Fibroblast of skin of right quadriceps (primary cell): ENCODE data around the gene CDH15.
A peak's percentile ranks its signal among the peaks of the same experiment; 100 is the strongest.

Experiments
- DNase-seq: peaks from one replicate; pipeline ENCODE4 v3.0.0-alpha.2; 2013

Gene CDH15, protein sequence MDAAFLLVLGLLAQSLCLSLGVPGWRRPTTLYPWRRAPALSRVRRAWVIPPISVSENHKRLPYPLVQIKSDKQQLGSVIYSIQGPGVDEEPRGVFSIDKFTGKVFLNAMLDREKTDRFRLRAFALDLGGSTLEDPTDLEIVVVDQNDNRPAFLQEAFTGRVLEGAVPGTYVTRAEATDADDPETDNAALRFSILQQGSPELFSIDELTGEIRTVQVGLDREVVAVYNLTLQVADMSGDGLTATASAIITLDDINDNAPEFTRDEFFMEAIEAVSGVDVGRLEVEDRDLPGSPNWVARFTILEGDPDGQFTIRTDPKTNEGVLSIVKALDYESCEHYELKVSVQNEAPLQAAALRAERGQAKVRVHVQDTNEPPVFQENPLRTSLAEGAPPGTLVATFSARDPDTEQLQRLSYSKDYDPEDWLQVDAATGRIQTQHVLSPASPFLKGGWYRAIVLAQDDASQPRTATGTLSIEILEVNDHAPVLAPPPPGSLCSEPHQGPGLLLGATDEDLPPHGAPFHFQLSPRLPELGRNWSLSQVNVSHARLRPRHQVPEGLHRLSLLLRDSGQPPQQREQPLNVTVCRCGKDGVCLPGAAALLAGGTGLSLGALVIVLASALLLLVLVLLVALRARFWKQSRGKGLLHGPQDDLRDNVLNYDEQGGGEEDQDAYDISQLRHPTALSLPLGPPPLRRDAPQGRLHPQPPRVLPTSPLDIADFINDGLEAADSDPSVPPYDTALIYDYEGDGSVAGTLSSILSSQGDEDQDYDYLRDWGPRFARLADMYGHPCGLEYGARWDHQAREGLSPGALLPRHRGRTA

DNA sequence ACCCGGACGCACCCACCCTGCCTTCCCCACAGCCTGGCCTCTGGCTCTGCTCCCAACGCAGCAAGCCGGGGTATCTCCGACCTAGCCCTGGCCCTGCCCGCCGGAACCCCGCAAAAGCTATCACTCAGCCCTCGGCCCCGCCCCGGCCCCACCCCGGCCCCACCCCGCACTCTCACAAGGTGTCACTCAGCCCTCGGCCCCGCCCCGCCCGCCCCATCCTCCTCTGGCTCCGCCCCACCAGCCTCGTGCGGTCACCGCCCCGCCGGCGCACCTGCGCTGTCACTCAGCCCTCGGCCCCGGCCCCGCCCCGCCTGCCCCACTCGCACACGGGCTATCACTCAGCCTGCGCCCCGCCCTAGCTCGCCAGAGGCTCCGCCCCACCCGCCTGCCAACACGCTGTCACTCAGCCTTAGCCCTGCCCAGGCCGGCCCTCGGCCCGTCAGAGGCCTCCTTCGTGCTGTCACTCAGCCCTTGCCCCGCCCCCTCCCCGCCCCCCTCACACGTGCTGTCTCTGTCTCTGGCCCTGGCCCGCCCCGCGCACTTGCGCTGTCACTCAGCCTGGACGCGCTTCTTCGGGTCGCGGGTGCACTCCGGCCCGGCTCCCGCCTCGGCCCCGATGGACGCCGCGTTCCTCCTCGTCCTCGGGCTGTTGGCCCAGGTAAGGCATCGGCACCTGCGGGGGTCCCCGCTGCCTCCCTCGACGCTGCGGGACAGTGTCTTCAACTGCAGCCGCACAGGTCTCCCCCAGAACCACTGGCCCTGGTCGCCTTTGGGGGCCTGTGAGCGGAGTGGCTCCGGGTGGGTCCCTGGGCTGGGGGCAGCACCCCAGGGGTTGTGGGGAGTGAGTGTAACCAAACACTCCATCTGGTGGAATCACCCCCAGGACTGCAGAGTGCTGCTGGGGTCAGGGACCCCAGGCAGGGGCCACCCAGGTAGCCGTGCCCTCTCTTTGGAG is at the start of gene CDH15:
Gene CDH15, plus strand, starts transcription at position 533 of the 955 bp plus-strand sequence. Its CDS starts 84 bp downstream, at position 617.
- DNase-seq: peak; percentile 71

DNA sequence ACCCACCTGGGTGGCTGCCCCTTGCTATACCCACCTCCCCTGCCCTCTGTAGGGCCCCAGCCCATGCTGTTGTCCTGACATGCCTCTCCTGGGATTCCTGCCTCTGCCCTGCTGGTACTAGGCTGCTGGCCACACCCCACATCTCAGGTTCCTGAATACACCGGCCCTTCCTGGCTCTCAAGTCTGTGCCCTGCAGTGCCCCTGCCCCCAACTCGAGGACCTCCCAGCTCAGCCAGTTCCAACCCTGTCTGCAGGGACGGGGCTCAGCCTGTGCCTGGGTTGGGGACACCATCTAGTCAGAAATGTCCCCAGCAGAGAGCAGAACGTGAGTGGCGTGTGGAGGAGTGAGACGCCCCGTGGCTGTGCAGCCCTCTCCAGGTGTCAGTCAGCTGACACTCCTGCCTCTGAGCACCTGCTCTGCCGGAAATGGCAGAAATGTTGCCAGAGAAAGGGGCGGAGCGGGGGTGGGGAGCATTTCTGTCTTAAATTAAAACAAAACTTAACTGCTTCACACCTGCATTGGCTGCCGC is 49.2 kb upstream of the CDH15 start:
- no peak for DNase-seq

DNA sequence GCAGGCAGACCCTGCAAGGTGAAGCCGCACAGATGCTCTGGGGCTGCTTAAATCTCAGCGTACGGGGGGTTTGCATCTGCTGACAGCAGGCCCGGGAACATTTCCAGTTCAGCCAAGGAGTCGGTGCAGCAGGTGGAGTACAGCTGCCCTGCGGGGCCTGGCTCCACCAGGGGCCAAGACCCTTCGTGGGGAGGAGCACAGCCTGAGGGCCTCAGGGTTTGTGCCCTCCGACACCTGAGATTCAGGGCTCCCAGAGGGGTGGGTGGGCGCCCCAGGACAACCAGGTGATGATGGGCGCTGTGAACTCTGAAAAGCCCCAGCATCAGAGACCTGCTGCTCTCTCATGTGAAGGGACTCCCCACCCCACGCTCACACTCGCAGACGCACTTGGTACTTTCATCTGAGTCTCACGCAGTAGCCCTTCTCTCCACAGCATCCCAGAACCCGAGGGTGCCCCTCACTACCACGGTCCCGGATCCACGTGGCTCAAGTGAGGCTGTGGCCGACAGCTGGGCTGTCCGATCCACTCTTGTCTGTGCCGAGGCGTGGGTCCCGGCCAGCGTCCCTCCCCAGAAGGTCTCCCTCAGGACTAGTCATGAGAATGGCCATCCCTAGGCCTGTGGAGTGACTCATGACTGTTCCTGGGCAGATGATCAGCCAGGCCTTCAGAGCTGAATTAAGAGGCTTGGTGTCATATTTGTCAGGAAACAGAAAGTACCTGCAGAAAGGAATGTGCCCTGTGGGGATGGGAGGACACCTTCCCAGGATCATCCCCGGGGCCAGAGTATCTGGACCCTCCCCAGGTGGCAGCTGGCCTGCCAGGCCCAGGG is 48.3 kb upstream of the CDH15 start:
- DNase-seq: no peak

DNA sequence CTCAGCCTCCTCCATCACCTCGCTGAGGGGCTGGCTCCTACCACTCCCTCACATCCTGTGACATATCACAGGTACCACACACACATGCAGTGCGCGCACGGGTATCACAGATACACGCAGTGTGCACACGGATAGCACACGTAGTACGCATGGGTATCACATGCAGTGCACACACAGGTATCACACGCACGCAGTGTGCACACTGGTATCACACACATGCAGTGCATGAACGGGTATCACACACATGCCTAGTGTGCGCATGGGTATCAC is 47.8 kb upstream of the CDH15 start:
- no peak for DNase-seq

DNA sequence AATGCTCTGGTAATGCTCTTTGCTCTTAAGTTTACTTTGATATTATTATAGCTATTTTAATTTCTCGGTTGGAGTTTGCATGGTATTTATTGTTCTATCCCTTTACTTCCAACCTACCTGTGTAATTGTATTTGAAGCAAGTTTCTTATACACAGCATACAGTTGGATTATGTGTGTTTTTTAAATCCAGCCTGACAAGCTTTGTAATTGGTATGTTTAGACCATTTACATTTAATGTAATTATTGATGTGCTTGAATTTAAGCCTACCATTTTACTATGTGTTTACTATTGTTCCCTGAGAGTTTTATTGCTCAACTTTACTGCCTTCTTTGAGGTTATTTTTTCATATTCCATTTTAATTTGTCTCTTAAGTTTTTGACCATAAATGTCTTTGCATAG is 42.2 kb upstream of the CDH15 start:
- DNase-seq: no peak

DNA sequence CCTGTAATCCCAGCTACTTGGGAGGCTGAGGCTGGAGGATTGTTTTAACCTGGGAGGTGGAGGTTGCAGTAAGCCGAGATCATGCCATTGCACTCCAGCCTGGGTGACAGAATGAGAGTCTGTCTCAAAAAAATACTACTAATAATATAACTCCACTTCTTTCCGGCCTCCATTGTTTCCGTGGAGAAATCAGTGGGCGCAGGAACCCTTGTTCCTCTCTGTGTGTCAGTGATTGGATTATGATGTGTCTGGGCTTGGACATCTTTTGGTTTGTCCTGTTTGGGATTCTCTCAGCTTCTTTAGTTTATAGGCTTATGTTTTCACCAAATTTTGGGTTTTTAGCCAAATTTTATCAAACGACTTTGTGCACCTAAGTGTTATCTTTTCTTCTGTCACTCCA is 41.1 kb upstream of the CDH15 start:
- no peak for DNase-seq

DNA sequence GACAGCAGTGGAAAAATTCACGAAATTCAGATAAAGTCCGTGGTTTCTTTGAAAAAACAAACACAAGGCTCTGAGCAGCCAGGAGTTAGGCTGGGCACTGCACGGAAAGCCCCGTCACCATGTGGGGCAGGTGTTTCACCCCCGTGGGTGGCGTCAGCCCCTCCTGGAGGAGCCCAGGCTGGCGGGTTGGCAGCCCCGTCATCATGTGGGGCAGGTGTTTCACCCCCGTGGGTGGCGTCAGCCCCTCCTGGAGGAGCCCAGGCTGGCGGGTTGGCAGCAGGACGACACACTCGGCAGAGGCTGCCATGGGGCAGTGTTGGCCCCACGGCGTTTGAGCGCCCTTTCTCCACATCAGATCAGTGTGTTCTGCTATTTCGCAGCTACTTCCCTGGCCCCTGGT is 39.8 kb upstream of the CDH15 start:
- DNase-seq: no peak

DNA sequence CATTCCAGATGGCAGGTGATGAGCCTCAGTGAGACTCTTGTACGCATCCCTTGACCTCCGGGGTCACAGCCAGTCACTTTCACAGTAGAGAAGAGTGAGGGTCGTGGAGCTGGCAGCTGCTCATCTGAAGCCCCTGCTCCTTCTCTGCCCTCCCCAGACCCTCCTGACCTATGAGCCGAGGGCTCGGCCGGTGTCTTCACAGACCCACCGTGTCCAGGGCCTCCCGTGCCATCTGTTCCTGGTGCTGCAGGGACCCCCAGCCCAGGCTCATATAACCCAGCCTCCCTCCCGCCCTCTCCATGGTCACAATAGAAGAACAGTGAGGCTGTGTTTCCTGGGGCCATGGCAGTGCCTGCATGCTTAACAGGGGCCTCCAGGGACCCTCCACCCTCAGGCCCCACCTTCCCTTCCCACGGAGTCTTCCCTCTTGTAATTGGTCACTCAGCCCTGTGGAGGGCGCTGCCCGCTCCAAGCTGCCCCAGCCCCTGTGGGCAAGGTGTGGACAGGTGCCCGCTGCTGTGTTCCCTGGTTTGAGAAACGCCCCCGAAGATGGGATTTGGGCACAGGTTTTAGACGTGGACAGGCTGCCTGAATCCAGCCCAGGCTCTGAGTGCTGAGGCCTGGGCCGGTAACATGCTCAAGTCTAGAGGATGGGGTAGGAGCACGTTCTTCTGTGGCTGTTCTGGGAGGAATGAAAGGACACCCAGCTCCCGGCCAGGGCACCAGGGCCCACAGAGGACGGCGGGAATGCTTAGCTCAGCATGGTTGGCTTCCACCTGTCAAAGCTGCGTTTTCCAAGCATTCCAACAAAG is 39.1 kb upstream of the CDH15 start:
- no peak for DNase-seq

DNA sequence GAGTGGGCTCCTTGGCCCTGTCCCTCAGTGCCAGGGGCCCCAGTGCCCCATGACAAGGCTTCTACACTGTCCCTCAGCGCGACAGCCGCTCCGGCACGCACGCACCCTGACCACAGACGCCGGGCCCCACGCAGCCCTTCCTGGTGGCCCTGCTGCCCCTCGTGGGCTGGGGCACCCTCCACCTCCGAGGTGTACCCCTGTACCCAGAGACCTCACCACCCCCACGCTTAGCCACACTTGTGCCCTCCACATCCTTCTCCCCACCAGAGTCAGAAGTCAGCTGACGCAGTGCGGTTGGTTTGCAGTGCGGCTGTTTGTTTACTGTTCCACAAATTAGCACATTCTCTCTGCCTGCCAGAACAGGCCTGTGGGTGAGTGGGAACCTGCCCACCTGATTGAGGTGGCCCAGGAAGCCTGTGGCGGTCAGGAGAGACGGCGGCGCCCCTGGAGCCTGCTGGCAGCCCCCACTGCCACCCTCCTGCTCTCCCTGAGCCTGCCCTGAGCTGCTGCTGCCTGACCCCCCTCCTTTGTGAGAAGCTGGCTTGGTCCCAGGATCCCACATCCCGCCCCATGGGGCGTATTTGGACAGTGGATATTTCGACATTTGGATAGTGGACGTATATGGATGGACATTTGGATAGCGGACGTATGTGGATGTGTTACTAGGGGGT is 38.0 kb upstream of the CDH15 start:
- no peak for DNase-seq

DNA sequence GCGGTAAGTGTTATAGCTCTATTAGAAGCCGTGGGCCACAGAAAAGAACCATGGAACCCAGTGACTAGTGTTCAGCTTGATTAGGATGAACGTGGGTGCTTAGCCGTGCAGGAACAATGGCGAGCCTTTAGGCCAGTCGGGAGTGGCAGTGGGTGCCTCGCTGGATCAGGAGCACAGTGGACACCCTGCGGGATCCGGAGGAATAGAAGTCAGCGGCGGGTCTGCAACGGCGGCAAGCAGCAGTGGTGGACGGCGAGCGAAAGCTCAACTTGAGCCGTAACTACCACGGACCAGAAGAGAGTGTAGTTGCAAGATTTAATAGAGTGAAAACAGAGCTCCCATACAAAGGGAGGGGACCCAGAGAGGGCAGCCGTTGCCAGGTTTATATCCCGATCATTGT is 37.3 kb upstream of the CDH15 start:
- DNase-seq: no peak

DNA sequence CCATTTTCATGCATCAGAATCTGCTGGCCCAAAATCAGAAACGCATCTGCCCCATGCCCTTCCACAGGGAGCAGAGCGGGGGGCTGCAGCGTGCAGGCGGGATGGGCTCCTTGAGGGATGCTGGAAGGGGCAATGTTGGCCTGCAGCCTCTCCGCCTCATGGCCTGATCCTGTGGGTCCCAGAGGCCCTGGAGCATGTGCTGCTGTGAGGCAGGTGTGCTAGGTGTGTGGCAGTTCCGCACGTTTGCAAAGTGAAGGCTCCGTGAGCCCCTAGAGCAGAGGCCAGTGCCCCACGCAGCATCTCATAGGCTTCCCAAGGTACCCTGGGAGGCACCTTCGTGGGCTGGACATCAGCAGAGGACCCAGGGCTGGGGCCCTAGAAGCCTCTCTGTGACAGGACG is 36.4 kb upstream of the CDH15 start:
- no peak for DNase-seq

DNA sequence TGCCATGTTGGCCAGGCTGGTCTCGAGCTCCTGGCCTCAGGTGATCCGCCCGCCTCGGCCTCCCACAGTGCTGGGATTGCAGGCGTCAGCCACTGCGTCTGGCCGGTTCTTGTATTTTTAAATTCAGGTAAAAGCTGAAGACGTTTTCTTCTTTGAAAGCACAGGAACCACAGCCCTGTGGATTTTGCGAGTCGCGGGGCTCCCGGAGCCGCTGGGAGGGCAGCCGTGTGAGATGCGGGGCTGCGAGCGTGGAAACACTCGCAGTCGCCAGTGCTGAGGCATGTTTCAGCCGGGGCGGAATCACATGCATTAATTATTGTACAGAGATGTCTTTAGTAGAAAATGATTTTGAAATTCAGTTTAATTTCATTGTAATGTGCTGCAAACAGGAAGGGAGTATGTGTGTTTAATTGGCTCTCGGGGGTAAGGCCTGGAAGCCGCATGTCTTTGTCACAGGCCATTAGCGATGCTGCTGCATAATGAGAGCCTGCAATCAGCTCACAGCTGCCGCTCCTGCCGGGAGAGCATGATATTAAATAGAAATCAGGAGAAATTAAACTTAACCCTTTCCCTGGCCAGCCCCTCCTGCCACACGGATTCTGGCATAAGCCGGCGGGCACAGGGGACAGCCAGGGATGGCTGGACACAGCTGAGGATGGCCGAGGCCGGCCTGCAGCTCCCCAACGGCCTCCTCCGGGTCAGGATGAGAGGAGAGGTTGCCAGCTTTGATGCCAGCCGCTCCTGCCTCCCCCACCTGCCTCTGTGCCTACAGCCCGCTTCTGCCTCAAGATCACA is 35.4 kb upstream of the CDH15 start:
- DNase-seq: no peak

DNA sequence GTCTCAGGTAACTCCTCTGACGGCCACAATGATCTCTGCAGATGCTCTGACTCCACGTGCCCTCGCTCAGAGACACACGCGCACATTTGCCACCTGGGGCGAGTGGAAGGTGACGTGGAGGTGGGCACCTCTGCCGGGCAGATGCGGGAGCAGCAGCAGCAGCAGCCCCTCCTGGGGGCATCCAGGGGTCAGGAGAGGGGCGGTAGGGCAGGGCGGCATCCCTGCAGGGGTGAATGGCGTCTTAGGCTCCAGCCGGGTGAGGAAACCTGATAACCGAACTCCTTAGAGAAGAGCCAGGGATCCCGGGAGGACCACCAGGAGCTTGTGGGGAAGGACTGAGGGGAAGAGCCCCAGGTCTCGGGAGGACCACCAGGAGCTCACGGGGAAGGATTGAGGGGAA is 34.6 kb upstream of the CDH15 start:
- DNase-seq: no peak

DNA sequence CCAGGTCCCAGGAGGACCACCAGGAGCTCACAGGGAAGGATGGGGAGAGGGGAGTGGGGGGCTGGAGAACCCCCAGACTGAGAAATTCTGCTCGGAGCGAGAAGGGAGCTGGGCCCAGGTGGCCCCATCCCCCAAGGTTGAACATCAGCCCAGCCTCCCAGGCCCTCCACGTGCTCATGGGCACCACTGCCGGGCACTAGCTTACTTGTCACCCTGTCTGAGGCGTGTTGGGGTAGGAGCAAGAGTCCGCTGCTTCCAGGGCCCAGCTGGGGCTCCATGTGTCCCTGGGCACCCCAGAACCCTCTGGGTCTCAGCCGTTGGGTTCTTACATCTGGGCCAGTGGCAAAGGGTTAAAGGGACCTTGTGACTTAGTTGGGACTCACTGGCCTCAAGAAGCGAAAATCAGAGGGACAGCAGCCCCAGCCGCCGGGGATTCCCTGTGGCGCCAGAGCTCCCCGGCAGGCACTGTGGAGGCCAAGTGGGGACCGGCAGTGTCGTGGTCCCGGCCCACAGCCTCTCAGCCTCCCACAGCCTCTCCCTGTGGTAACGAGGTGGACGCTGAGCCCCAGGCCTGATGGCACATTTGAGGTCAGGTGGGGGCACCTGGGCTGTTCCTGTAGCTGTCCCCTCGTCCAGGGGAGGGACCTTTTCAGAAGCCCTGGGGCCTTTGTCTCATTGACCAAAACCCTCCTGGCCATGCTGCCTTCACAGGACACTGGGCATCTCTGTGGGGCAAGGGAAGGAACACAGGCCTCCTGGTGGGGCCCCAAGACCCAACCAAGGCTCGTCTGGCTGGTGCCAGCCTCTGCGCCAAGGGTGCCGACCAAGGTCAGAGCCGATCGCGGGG is 33.7 kb upstream of the CDH15 start:
- DNase-seq: no peak

DNA sequence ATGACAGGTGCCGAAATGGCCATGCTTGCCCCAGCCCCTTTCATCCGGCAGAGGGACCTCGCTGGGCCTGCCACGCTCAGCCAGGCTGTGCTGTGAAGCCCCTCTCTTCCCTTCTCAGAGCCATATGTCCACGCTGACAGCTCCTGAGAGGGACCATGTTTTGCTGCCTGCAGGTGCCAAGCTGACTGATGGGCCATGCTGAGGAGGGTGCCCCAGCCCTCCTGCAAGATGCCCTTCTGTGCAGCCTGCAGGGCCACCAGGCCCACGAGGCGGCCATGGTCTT is 33.1 kb upstream of the CDH15 start:
- DNase-seq: no peak

DNA sequence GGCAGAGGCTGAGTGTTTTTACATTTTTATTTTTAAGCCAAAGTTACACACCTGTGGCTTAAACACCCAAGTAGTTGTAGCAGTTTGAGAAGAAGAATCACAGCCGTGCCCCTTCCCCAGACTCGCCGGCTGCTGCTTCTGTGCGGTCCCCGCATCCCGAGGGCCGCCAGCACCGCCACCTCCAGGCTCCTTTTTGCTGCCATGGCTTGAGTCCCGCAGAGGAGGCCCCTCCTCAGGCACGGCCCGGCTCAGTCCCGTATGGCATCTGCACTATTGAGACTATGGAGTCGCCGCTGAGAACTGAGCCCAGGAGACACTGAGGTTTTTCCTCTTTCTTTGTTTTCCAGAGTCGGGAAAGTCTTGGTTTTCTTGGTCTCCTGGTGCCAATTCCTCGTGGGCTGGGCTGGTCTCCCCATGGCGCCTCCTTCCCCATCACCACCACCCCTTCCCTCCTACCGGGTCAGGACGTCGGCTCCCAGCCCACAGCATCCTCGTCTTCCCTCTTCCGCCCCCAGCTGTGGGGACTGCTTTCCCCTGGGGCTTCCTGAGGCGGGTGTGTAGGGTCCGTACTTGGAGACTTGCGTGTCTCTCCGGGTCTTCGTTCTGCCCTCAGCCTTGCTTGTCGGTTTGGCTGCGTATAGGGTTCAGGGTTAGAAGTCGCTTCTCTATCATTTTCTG is 32.6 kb upstream of the CDH15 start:
- no peak for DNase-seq

DNA sequence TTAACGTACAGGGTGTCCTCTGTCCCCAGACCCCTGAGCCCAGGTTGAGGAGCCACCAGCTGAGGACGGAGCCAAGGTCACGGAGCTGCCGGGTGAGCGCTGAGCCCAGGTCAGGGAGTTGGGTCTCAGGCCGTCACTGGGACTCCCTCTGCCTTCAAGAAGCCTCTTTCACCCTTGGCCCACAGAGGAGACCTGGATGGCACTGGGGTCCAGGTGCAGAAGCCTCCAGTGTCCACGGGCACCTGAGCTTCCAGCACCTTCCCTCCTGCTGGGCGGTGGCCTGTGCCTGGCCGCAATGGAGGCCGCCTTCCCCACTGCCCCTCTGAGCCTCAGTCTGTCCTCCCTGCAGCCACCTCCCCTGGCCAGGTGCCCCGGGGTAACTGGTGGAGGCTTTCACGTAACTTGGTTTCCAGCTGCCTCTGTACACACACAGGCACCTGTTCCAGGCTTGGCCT is 31.6 kb upstream of the CDH15 start:
- no peak for DNase-seq

DNA sequence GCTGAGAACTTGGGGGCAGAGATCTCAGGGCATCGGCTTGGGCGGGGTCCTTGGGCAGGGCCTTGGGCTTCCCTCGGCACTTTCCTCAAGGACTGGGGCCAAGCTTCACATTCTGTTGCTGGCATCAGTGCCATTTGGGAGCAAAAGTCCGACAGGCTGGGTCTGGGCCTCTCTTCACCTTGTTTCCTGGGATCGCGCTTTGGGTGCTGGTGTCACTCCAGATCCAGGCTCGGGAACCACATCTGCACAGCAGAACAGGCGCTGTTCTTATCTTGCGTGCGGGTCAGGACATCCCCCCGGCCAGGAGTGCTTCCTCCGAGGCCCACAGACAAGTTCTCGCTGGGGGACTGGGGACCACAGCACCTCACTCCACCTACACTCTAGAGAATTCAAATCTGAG is 31.1 kb upstream of the CDH15 start:
- no peak for DNase-seq
